HG03469 (cell line): ENCODE results near the gene DYNLT5.
A peak's percentile ranks its signal among the peaks of the same experiment; 100 is the strongest.

ENCODE experiments used
- ATAC-seq: cut with Tn5 transposase; IDR thresholded peaks from one replicate; pipeline ENCODE4 v1.9.1; 2021; ENCODE audit warnings: mild to moderate bottlenecking, moderate library complexity, moderate number of reproducible peaks; ENCODE audit not compliant: unreplicated experiment

Gene DYNLT5

GRCh38 chr1:66747501-66747900, 4.8 kb upstream of the DYNLT5 start:
- ATAC-seq: no peak

- ATAC-seq: no peak
Observed at GRCh38 chr1:66750577-66750976, 1.7 kb upstream of the DYNLT5 start.

DNA sequence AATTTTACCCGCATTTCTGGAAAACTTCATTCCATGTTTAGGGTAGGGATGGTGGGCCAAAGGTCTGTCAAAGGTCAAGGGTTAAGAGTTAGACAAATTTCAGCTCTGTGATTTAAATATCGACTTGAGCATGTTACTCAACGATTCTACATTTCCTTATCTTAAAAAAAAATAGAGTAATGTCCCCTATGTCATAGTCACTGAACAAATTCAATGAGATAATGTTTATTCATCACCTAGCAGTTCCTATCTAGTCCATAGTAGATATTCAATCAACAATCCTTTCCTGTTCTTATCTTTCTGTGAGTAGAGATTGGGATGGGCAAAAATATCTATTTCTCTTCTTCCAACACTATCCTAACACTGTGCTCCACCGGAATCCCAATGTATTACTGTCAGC, 1.1 kb upstream of the DYNLT5 start:
- ATAC-seq: no peak

DNA sequence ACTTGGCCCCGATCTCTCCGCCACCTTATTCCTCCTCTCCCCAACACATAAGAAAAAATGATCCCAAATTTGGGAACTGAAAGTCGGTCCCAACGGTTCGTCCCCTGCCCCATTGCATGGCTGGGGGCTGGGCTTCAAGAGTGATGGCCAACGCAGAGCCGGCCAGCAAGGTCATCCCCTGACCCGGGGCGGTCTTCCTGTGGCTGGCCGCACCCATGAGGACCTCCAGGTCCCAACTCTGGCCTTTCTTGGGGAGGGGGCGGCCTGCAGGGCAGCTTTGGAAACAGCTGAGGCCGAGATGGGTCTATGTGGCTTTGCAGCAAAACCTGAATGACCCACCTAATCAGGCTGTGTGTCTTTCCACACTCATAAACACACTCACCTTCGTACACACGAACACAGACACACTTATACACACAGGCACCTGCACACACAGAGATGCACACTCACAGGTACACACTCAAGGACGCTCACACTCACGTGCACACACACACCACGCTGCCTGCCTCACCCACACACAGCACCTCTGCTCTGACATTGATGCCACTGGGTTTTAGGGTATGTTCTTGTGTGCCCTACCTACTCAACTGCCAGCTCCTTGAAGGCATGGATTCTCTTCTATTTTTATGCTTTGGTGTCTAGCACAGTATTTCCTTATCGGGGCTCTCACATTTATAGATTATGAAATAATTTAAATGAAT, 562 bp downstream of the DYNLT5 start:
- no peak for ATAC-seq

DNA sequence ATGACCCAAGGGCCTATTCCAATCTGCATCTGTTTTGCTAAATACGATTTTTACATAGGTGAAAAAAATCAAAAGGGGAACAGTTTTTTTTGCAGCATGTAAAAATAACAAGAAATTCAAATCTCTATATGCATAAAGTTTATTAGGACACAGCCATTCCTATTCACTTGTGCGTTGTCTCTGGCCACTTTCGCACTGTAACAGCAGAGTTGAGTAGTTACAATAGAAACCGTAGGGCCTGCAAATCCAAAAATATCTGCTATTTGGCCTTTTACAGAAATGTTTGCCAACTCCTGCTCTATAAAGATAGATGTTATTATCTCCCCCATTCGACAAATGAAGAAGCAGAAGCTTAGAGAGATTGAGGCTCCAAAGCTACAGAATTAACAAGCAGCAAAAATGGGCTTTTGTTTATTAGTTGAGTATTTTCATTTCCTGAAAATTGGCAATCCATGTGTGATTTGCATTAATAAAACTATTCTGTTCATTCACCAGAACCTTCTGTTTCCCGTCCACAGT, 5.5 kb downstream of the DYNLT5 start:
- ATAC-seq: no peak

DNA sequence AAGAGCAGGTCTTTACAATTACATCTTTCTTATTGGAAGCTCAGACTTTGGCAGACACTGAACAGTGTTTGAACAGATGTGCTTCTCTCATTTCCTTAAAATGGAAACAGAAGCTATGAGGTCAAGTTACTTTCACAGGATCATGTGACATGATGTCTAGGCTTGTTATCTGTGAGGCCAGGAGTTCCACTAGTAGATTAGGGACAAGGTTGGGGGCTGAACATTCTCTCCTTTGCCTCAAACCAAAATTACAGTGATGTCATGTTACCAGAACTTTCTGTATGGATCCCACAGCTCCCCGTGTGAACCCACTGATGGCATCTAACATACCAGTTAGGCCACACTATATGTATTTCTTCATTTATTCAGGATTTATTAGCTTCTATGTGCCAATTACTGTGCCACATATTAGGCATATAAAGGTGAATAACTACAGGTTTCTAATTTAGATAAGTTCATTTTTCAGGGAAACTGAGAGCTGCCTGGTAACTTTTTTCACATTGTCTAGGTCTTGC, 6.0 kb downstream of the DYNLT5 start:
- peak; percentile 100 for ATAC-seq

DNA sequence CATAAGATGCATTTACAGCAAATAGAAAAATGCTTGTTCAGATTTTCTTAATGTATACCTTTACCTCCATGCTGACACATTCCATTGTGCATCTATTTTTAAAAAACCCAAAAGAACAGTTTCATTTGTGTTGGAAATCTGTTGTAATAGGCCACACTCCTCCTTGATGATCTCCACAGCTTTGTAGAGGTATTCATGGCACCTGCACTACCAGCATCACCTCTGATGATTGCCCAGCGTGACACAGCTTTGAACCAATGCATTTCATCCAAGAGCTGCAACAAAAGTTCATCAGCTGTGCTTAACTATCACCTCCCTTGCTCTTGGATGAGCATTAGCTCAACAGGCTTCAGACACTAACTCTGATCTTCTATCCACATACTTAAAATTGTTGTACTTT, 8.2 kb downstream of the DYNLT5 start:
- no peak for ATAC-seq

GRCh38 chr1:66761221-66761620, 9.0 kb downstream of the DYNLT5 start:
- no peak for ATAC-seq

GRCh38 chr1:66764994-66765578, 12.8 kb downstream of the DYNLT5 start:
- ATAC-seq: peak; percentile 50

GRCh38 chr1:66767626-66768025, 15.4 kb downstream of the DYNLT5 start:
- no peak for ATAC-seq

- no peak for ATAC-seq
Observed at GRCh38 chr1:66768965-66769364, 16.7 kb downstream of the DYNLT5 start.

- no peak for ATAC-seq
Observed at GRCh38 chr1:66769512-66770229, 17.4 kb downstream of the DYNLT5 start.

DNA sequence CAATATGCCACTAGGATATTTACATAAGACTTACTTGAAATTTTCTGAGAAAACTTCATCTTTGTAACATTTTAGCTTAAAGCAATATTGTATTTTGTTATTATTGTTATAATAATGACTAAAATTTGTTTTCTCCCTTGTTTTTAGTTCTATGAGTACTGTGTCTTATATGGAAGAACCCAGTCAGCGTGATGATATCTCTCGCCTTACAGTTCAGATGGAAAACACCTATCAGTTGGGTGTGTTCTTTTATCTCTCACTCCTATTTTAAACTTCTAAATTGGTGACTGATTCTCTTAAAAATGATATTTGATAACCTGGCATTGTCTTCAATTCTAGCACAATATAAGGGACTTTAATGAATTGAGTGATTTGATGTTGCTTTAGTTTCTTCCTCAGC, 18.0 kb downstream of the DYNLT5 start:
- ATAC-seq: no peak

GRCh38 chr1:66770694-66771093, 18.4 kb downstream of the DYNLT5 start:
- no peak for ATAC-seq

GRCh38 chr1:66773227-66773626, 21.0 kb downstream of the DYNLT5 start:
- no peak for ATAC-seq

DNA sequence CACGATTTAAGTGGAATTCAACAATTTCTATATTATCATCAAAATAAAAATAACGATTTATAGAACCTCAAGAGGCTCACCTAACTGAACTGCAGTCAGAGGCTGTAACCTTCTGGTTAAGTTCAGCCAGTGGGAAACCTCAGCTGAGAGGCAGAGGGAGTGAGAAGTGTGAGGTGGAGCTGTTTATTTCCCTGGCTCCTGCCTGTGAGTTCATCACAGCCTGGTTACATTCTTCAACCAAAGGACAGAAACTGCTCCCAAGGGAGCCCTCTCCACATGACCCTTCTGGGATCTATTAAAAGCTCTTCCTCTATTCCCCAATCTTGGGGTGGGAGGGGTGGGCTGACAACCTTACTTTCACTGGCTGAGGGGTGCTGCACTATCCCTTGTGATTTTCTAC, 22.2 kb downstream of the DYNLT5 start:
- ATAC-seq: no peak

GRCh38 chr1:66775646-66776045, 23.4 kb downstream of the DYNLT5 start:
- no peak for ATAC-seq

- no peak for ATAC-seq
Observed at GRCh38 chr1:66777831-66778230, 25.6 kb downstream of the DYNLT5 start.

DNA sequence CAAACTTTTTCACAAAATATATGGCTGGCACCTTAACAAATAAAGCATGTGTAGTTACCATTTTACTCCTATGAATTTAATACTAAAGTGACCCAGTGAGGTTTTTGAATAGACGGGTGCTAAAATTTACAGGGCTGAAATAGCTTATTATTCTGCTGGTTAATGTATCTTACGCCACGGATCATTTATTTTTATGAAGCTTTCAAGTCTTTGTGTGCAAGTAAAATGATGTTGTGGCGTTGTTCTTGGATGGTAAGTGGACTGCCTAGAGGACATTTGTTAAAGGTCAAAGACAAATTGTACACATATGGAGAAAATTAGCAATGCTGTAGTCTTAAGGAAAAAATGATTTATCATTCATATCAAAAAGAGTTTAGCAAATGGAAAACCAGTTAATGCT, 26.0 kb downstream of the DYNLT5 start:
- ATAC-seq: no peak

GRCh38 chr1:66778969-66779368, 26.7 kb downstream of the DYNLT5 start:
- ATAC-seq: no peak

- ATAC-seq: no peak
Observed at GRCh38 chr1:66779475-66780078, 27.3 kb downstream of the DYNLT5 start.
